B cell (primary cell): ENCODE data around the gene TAF1B. TPM values are rescaled to one million over a fixed set of nuclear protein-coding genes. Genes with fewer than 3 reads are reported as not detected.

Experiments
- ATAC-seq: fragments of 200-7000 bp; cut with Tn5 transposase; one replicate; pipeline ENCODE4 v1.10.0; 2021; ENCODE audit warnings: low read depth, mild to moderate bottlenecking, moderate number of reproducible peaks, moderate library complexity
- CTCF ChIA-PET: fragments of 350-600 bp; sonication (Branson Sonifier 250); formaldehyde crosslinking; loops from one replicate; lab custom pipeline; 2021; ENCODE audit warnings: antibody characterized with exemption, inconsistent platforms; lab: Charles Lee
- POLR2A ChIA-PET: fragments of 350-600 bp; sonication (Branson Sonifier 250); formaldehyde crosslinking; loops from one replicate; lab custom pipeline; 2021; ENCODE audit warnings: antibody characterized with exemption; lab: Charles Lee
- DNase-seq: peaks from one replicate; pipeline ENCODE4 v3.0.0; 2013
- H2AFZ ChIP-seq: 2 replicates; pipeline ENCODE4 v1.6.1; 2012; ENCODE audit warnings: mild to moderate bottlenecking, low read depth, low read length; ENCODE audit not compliant: insufficient read depth, poor library complexity, severe bottlenecking
- H3K27ac ChIP-seq, 2 donors: 1 replicate in 1 of 2; 2 replicates in 1 of 2; pipeline ENCODE4 v1.5.1; 2012 to 2013; ENCODE audit warnings: low read length in 2 of 2, mild to moderate bottlenecking in 2 of 2, moderate library complexity in 1 of 2
- H3K27me3 ChIP-seq, 4 experiments: fragments of 200-600 bp in 1 of 4; sonication (generic) in 1 of 4; replicated peaks in 1 of 4; 1 replicate in 2 of 4; 2 replicates in 2 of 4; pipeline versions ENCODE4 v1.6.1 to v1.7.0; 2013 to 2016; ENCODE audit warnings: low read length in 3 of 4, mild to moderate bottlenecking in 2 of 4, mixed read lengths in 1 of 4, moderate library complexity in 1 of 4; ENCODE audit not compliant: insufficient read depth in 4 of 4, control insufficient read depth in 3 of 4; ENCODE audit errors: control extremely low read depth in 1 of 4
- H3K36me3 ChIP-seq, 2 experiments: replicated peaks in 1 of 2; 1 replicate in 1 of 2; 2 replicates in 1 of 2; pipeline versions ENCODE4 v1.6.1 to v1.7.1; 2013; ENCODE audit warnings: low read length in 1 of 2; ENCODE audit not compliant: insufficient read depth in 2 of 2, control insufficient read depth in 1 of 2; ENCODE audit errors: control extremely low read depth in 1 of 2, extremely low read depth in 1 of 2
- H3K4me1 ChIP-seq, 2 donors: fragments of 200-600 bp in 1 of 2; sonication (generic) in 1 of 2; 1 replicate in 1 of 2; 2 replicates in 1 of 2; pipeline versions ENCODE4 v1.5.1 to v1.6.1; 2013 to 2017; ENCODE audit warnings: low read length in 2 of 2; ENCODE audit not compliant: control insufficient read depth in 2 of 2, insufficient read depth in 2 of 2
- H3K4me2 ChIP-seq: replicated peaks from 2 replicates; pipeline ENCODE3; 2012; ENCODE audit warnings: mild to moderate bottlenecking, low read depth, low read length; ENCODE audit not compliant: poor library complexity, severe bottlenecking
- H3K4me3 ChIP-seq, 5 experiments: fragments of 200-600 bp in 1 of 5; sonication (generic) in 1 of 5; 1 replicate in 3 of 5; 2 replicates in 2 of 5; pipeline versions ENCODE4 v1.5.1 to v1.7.0; 2011 to 2016; ENCODE audit warnings: low read length in 4 of 5, mild to moderate bottlenecking in 4 of 5, low read depth in 2 of 5, control low read depth in 1 of 5, moderate library complexity in 1 of 5; ENCODE audit not compliant: insufficient read depth in 1 of 5; ENCODE audit errors: control extremely low read depth in 1 of 5, extremely low read depth in 1 of 5
- H3K79me2 ChIP-seq: fragments of 200-600 bp; sonication (generic); one replicate; pipeline ENCODE4 v1.6.0; 2016; ENCODE audit warnings: low read length; ENCODE audit not compliant: control insufficient read depth, insufficient read depth
- H3K9ac ChIP-seq: fragments of 200-600 bp; sonication (generic); 2 replicates; pipeline ENCODE4 v1.6.1; 2017; ENCODE audit warnings: mild to moderate bottlenecking, low read length, moderate library complexity
- H3K9me3 ChIP-seq, 3 donors: one replicate each; pipeline versions ENCODE4 v1.6.1 to v1.7.1; 2013; ENCODE audit warnings: low read length in 2 of 3; ENCODE audit not compliant: control insufficient read depth in 2 of 3, insufficient read depth in 1 of 3; ENCODE audit errors: control extremely low read depth in 1 of 3
- H4K20me1 ChIP-seq: 2 replicates; pipeline ENCODE4 v1.6.0; 2012; ENCODE audit warnings: mild to moderate bottlenecking, low read length; ENCODE audit not compliant: insufficient read depth, control insufficient read depth, poor library complexity, severe bottlenecking
- H3K27ac Mint-ChIP-seq: one replicate; pipeline ENCODE4 v1.8.0; 2021; ENCODE audit warnings: mixed read lengths
- H3K27me3 Mint-ChIP-seq: one replicate; pipeline ENCODE4 v1.8.0; 2021; ENCODE audit warnings: mixed read lengths
- H3K4me1 Mint-ChIP-seq: one replicate; pipeline ENCODE4 v1.8.0; 2021; ENCODE audit warnings: mixed read lengths
- H3K4me3 Mint-ChIP-seq: one replicate; pipeline ENCODE4 v1.8.0; 2021; ENCODE audit warnings: mixed read lengths
- H3K9me3 Mint-ChIP-seq: one replicate; pipeline ENCODE4 v1.8.0; 2022; ENCODE audit warnings: mixed read lengths; ENCODE audit not compliant: insufficient read depth
- EZH2 ChIP-seq: IDR thresholded peaks from 2 replicates; pipeline ENCODE4 v1.6.1; 2012; ENCODE audit warnings: borderline replicate concordance, low read depth, mild to moderate bottlenecking, moderate library complexity, low read length; ENCODE audit not compliant: insufficient read depth, poor library complexity, severe bottlenecking
- WGBS: methylation state at CpG from one replicate; pipeline ENCODE4 v1.1.5; 2013; ENCODE audit warnings: missing lambda C conversion rate; ENCODE audit not compliant: insufficient coverage; 5-methylcytosine and 5-hydroxymethylcytosine counted together
- intact Hi-C: fragments of 100-400 bp; cut with micrococcal nuclease; formaldehyde crosslinking; loops from one replicate; pipeline ENCODE4 v1.10.0; 2022
- polyA plus RNA-seq: library from polyadenylated mRNA; depleted of rRNA; stranded (reverse); fragments of >200 nt; gene quantifications from 2 replicates; pipeline ENCODE4 v1.2.3, GENCODE V29; 2012
- total RNA-seq, 2 donors: library from RNA; stranded (reverse); fragments of 120-200 nt in 1 of 2; gene quantifications; 1 replicate in 1 of 2; 2 replicates in 1 of 2; pipeline versions ENCODE4 v1.2.3 to v1.2.4, GENCODE V29; 2013 to 2022
- TF ChIP-seq, protein P1 (sequence below): fragments of 200-600 bp; IDR thresholded peaks from one replicate; pipeline ENCODE4 v1.8.0; 2022; ENCODE audit warnings: antibody characterized with exemption, mild to moderate bottlenecking

The TAF1B gene
- total and polyA plus RNA-seq, 2 donors (not counting 1 experiment from before 2014, with no cell fraction given), result 4.5 to 25.5 TPM

- DNase-seq, result no peak
- TF ChIP-seq, protein P1, sequence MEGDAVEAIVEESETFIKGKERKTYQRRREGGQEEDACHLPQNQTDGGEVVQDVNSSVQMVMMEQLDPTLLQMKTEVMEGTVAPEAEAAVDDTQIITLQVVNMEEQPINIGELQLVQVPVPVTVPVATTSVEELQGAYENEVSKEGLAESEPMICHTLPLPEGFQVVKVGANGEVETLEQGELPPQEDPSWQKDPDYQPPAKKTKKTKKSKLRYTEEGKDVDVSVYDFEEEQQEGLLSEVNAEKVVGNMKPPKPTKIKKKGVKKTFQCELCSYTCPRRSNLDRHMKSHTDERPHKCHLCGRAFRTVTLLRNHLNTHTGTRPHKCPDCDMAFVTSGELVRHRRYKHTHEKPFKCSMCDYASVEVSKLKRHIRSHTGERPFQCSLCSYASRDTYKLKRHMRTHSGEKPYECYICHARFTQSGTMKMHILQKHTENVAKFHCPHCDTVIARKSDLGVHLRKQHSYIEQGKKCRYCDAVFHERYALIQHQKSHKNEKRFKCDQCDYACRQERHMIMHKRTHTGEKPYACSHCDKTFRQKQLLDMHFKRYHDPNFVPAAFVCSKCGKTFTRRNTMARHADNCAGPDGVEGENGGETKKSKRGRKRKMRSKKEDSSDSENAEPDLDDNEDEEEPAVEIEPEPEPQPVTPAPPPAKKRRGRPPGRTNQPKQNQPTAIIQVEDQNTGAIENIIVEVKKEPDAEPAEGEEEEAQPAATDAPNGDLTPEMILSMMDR, result no peak
- TF ChIP-seq EZH2, result no peak
- H3K4me3 ChIP-seq, result no peak overlapping the region
- H3K9me3 ChIP-seq, result no peaks in the 10 kb centered on the region
- Mint-ChIP-seq H3K4me1 (no peaks in the 10 kb centered on the region), H3K27ac (no peak overlapping the region), H3K9me3 (no peaks in the 10 kb centered on the region), H3K27me3 (no peaks in the 10 kb centered on the region), H3K4me3 (no peak overlapping the region)
- no peaks in the 10 kb centered on the region for H4K20me1 ChIP-seq
- no peak overlapping the region for H3K9ac ChIP-seq
- peaks cover 0 to 3% of the 10 kb centered on the region in 2 experiments for H3K36me3 ChIP-seq
- no peak overlapping the region for H3K27ac ChIP-seq
- H3K79me2 ChIP-seq, result no peaks in the 10 kb centered on the region
- H3K4me1 ChIP-seq, result no peaks in the 10 kb centered on the region
- no CpG with 5 or more reads among the region's 1 CpG for WGBS
- ChIA-PET CTCF (no interaction called here), POLR2A (no interaction called here)
- H3K27me3 ChIP-seq, result no peaks in the 10 kb centered on the region
- ATAC-seq, result no peak
- H2AFZ ChIP-seq, result no peak overlapping the region
- intact Hi-C loops, result no loop called here
- H3K4me2 ChIP-seq, result no peak overlapping the region
Measured at GRCh38 chr2:9905413-9905812, 62.1 kb downstream of the TAF1B start.

GRCh38 chr2:9907402-9907801 lies 64.1 kb downstream of the TAF1B start:
- Histone ChIP-seq H2AFZ (no peak overlapping the region), H3K27ac (no peak overlapping the region), H3K79me2 (no peaks in the 10 kb centered on the region), H3K4me1 (no peaks in the 10 kb centered on the region), H3K4me3 (no peak overlapping the region), H3K27me3 (no peaks in the 10 kb centered on the region), H3K9me3 (no peaks in the 10 kb centered on the region), H4K20me1 (no peaks in the 10 kb centered on the region), H3K9ac (no peak overlapping the region), H3K4me2 (no peak overlapping the region), H3K36me3 (peaks cover 3 to 5% of the 10 kb centered on the region in 2 experiments)
- intact Hi-C loops, result no loop called here
- H3K27ac Mint-ChIP-seq, result no peak overlapping the region
- WGBS, result 97% methylated on average over 5 of the region's 7 CpGs
- DNase-seq, result no peak
- no peaks in the 10 kb centered on the region for H3K9me3 Mint-ChIP-seq
- no peaks in the 10 kb centered on the region for H3K27me3 Mint-ChIP-seq
- TF ChIP-seq EZH2, result no peak
- TF ChIP-seq, protein P1, result no peak
- no peaks in the 10 kb centered on the region for H3K4me1 Mint-ChIP-seq
- ChIA-PET CTCF (no interaction called here), POLR2A (no interaction called here)
- H3K4me3 Mint-ChIP-seq, result no peak overlapping the region
- no peak for ATAC-seq
